Smooth muscle cell (in vitro differentiated cells): ENCODE results near the gene KNTC1. TPM values are rescaled to one million over a fixed set of nuclear protein-coding genes. Genes with fewer than 3 reads are reported as not detected.

Experiments
- DNase-seq: peaks from one replicate; lab custom pipeline; 2025; ENCODE audit not compliant: unreplicated experiment; lab: John Stamatoyannopoulos, UW
- H2AFZ ChIP-seq: fragments of 200-600 bp; sonication (generic); 2 replicates; pipeline ENCODE4 v1.6.0; 2016; ENCODE audit warnings: antibody characterized with exemption, low read depth, mild to moderate bottlenecking
- H3F3A ChIP-seq: fragments of 200-600 bp; sonication (generic); 2 replicates; pipeline ENCODE4 v1.6.0; 2017; ENCODE audit warnings: antibody characterized with exemption, low read depth
- H3K27ac ChIP-seq: fragments of 200-600 bp; sonication (generic); 2 replicates; pipeline ENCODE4 v1.5.1; 2016; ENCODE audit warnings: low read depth, mild to moderate bottlenecking
- H3K27me3 ChIP-seq: fragments of 200-600 bp; sonication (generic); 2 replicates; pipeline ENCODE4 v1.6.1; 2016; ENCODE audit warnings: low read depth, mild to moderate bottlenecking
- H3K36me3 ChIP-seq: fragments of 200-600 bp; sonication (generic); 2 replicates; pipeline ENCODE4 v1.5.1; 2016; ENCODE audit warnings: low read depth
- H3K4me1 ChIP-seq: fragments of 200-600 bp; sonication (generic); 2 replicates; pipeline ENCODE4 v1.5.1; 2016; ENCODE audit warnings: low read depth
- H3K4me2 ChIP-seq: fragments of 200-600 bp; sonication (generic); 2 replicates; pipeline ENCODE4 v1.6.0; 2016; ENCODE audit warnings: mild to moderate bottlenecking
- H3K4me3 ChIP-seq: fragments of 200-600 bp; sonication (generic); 2 replicates; pipeline ENCODE4 v1.5.1; 2016; ENCODE audit warnings: mild to moderate bottlenecking
- H3K79me2 ChIP-seq: fragments of 200-600 bp; sonication (generic); 2 replicates; pipeline ENCODE4 v1.6.0; 2016; ENCODE audit warnings: low read depth, mild to moderate bottlenecking
- H3K9ac ChIP-seq: fragments of 200-600 bp; sonication (generic); 2 replicates; pipeline ENCODE4 v1.6.0; 2016; ENCODE audit warnings: low read depth
- H3K9me3 ChIP-seq: fragments of 200-600 bp; sonication (generic); replicated peaks from 2 replicates; pipeline ENCODE4 v1.5.1; 2016; ENCODE audit warnings: low read depth
- H4K20me1 ChIP-seq: fragments of 200-600 bp; sonication (generic); 2 replicates; pipeline ENCODE4 v1.6.0; 2016; ENCODE audit warnings: low read depth
- CTCF ChIP-seq: fragments of 200-600 bp; sonication (generic); IDR thresholded peaks from 2 replicates; pipeline ENCODE4 v1.5.1; 2017; ENCODE audit warnings: borderline replicate concordance, mild to moderate bottlenecking, antibody characterized with exemption; ENCODE audit not compliant: insufficient read depth, poor library complexity, severe bottlenecking
- WGBS: methylation state at CpG from one replicate; pipeline ENCODE4 v1.1.7; 2016; ENCODE audit warnings: low lambda C conversion rate; 5-methylcytosine and 5-hydroxymethylcytosine counted together
- polyA plus RNA-seq: library from polyadenylated mRNA; unstranded; fragments of >200 nt; fragmentation: Nextera tagmentation; extraction: Ambion mirVana; gene quantifications from 2 replicates; pipeline ENCODE4 v1.2.1, GENCODE V29; 2016
- total RNA-seq: library from RNA; depleted of rRNA; stranded (reverse); fragments of >200 nt; gene quantifications from 2 replicates; pipeline ENCODE4 v1.2.3, GENCODE V29; 2014

Gene KNTC1
- total and polyA plus RNA-seq, 2 experiments from 2014 or later: 9.1 to 22.7 TPM

DNA sequence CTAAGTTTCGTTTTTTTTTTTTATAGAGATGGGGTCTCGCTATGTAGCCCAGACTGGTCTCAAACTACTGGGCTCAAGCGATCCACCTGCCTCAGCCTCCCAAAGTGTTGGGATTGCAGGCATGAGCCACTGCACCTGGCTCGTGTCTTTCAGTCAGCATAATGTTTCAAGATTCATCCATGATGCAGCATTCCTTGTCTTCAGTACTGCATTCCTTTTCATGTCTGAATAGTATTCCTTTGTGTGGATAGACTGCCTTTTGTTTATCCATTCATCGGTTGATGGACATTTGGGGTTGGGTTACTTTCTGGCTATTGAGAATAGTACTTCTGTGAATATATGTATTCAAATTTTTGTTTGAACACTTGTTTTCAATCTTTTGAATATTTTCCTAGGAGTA lies 138.7 kb downstream of the KNTC1 start:
- Histone ChIP-seq H3K9ac (no peak overlapping the region), H3K9me3 (no peaks in the 10 kb centered on the region), H3K27me3 (no peaks in the 10 kb centered on the region), H3K27ac (no peak overlapping the region), H3F3A (no peaks in the 10 kb centered on the region), H4K20me1 (no peaks in the 10 kb centered on the region), H3K4me2 (no peak overlapping the region), H3K4me1 (no peaks in the 10 kb centered on the region), H3K36me3 (no peaks in the 10 kb centered on the region), H2AFZ (no peak overlapping the region), H3K4me3 (no peak overlapping the region), H3K79me2 (no peaks in the 10 kb centered on the region)
- 91% methylated on average over 5 of the region's 5 CpGs for WGBS
- TF ChIP-seq CTCF: no peak
- no peak for DNase-seq

DNA sequence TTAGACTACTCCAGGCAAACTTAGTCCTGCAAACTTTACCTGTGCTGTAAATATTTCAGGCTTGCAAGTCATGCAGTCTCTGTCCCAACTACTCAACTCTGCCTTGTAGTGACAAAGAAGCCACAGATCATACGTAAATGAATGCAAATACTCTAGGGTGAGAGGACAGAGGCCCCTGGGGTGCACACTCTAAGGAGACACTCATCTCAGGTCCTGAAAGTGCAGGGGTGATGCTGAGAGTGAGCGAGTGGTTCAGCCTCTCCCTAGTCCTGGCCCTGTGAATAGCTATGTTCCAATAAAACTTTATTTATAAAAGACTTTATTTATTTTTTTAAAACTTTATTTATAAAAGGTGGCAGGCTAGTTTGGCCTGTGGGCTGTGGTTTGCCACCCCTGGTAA lies 141.2 kb downstream of the KNTC1 start:
- Histone ChIP-seq H3K4me1 (no peaks in the 10 kb centered on the region), H3K4me3 (no peak overlapping the region), H3K36me3 (no peaks in the 10 kb centered on the region), H3K9me3 (no peaks in the 10 kb centered on the region), H3K4me2 (no peak overlapping the region), H3K27ac (no peak overlapping the region), H2AFZ (no peak overlapping the region), H3K27me3 (no peaks in the 10 kb centered on the region), H3K79me2 (no peaks in the 10 kb centered on the region), H4K20me1 (no peaks in the 10 kb centered on the region), H3F3A (no peaks in the 10 kb centered on the region), H3K9ac (no peak overlapping the region)
- 82% methylated on average over 2 of the region's 2 CpGs for WGBS
- TF ChIP-seq CTCF: no peak
- DNase-seq: no peak

DNA sequence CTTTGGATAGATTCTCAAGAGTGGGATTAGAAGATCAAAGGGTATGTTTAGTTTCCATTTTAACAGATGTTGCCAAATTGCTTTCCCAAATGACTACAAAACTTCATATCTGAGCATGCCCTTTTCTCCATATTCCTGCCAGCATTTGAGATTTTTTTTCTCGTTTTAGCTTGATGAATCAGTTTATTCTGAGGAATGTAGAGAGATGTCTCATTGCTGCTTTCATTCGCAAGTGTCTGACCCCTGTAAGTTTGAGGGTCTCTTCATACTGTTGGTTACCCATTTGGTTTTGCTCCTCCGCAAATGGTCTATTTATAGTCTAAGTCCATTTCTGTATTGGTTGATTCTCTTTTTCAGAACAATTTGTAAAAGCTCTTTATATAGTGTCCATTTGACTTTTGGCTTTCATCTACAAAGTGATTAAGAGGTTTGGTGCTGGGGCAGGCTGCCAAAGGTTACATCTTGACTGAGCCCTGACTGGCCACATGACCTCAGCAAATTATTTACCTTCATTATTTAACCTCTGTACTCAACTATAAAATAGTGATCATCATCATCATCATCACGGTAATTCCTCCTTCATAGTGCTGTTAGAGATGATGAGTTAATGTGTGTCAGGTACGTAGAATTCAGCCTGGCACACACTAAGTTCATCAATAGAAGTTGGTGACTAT lies 142.5 kb downstream of the KNTC1 start:
- 89% methylated on average over 5 of the region's 5 CpGs for WGBS
- Histone ChIP-seq H3K4me3 (no peak overlapping the region), H3F3A (no peaks in the 10 kb centered on the region), H3K79me2 (no peaks in the 10 kb centered on the region), H3K27me3 (no peaks in the 10 kb centered on the region), H3K4me1 (no peaks in the 10 kb centered on the region), H3K9ac (no peak overlapping the region), H3K9me3 (no peaks in the 10 kb centered on the region), H3K4me2 (no peak overlapping the region), H2AFZ (no peak overlapping the region), H4K20me1 (no peaks in the 10 kb centered on the region), H3K36me3 (no peaks in the 10 kb centered on the region), H3K27ac (no peak overlapping the region)
- no peak for DNase-seq
- no peak for TF ChIP-seq CTCF

- no peaks in the 10 kb centered on the region for H4K20me1 ChIP-seq
- WGBS: 78% methylated on average over 2 of the region's 2 CpGs
- H3K4me3 ChIP-seq: no peak overlapping the region
- no peak overlapping the region for H3K9ac ChIP-seq
- no peaks in the 10 kb centered on the region for H3K4me1 ChIP-seq
- H3K4me2 ChIP-seq: no peak overlapping the region
- H3K79me2 ChIP-seq: no peaks in the 10 kb centered on the region
- no peaks in the 10 kb centered on the region for H3K36me3 ChIP-seq
- H3K27ac ChIP-seq: no peak overlapping the region
- H3F3A ChIP-seq: no peaks in the 10 kb centered on the region
- no peaks in the 10 kb centered on the region for H3K9me3 ChIP-seq
- DNase-seq: no peak
- no peak overlapping the region for H2AFZ ChIP-seq
- TF ChIP-seq CTCF: no peak
- no peaks in the 10 kb centered on the region for H3K27me3 ChIP-seq
Observed at GRCh38 chr12:122672515-122672914, 145.5 kb downstream of the KNTC1 start.
